Measurements from ENCODE around the gene BNIP3. TPM values are rescaled to one million over a fixed set of nuclear protein-coding genes. Genes with fewer than 3 reads are reported as not detected.
"Not testable (repeated sequence)": the region's sequence is repeated elsewhere in the genome, so short reads cannot be mapped to it uniquely, and the experiment has no call there.

BNIP3 gene
- total RNA-seq, 1 experiment from 2014 or later = 129 TPM

DNA sequence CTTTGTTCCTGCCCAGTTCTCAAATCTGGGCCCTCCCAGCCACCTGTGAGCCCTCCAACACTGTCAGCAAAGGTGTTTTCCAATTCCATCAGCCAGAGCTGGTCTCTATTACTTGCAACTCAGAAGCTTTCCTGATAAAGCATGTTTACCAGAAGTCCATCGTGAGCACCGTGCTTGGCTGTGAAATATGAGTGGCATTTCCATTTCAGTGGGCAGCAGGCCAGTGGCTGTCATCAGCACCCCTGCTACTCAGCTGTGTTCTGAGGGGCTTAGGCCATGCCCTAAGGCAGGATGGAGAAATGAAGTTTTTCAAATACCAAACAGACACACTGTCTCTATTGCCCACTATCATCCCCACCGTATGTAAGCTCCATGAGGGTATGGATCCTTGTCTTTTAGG is 12.7 kb upstream of the BNIP3 start:
- no peak for DNase-seq
- Histone ChIP-seq H3K27me3 (ENCODE audit: control insufficient read depth, insufficient read depth, low read length) (no peaks in the 10 kb centered on the region), H3K4me3 (ENCODE audit: insufficient read depth, low read depth, low read length) (no peak overlapping the region), H3K36me3 (replicated peaks; ENCODE audit: control insufficient read depth, insufficient read depth, low read length) (no peaks in the 10 kb centered on the region)

DNA sequence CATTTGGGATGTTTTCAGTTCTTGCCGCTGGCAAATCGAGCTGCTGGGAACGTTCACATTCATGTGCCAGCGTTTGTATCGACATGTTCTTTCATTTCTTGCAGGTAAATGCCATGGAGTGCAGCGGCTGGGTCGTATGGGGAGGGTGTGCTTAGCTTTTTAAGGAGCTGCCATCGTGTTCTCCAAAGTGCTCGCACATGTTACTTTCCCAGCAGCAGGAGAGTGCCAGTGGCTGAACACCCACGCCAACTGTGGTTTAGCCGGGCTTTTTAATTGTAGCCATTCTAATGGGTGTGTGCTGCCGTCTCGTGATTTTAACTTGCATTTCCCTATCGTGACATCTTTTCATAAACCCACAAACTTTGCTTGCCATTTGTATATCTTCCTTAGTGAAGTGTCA is 11.6 kb upstream of the BNIP3 start:
- no peak for DNase-seq
- no peak overlapping the region for H3K4me3 ChIP-seq (ENCODE audit: insufficient read depth, low read depth, low read length)
- H3K27me3 ChIP-seq (ENCODE audit: control insufficient read depth, insufficient read depth, low read length) = no peaks in the 10 kb centered on the region
- no peaks in the 10 kb centered on the region for H3K36me3 ChIP-seq (replicated peaks; ENCODE audit: control insufficient read depth, insufficient read depth, low read length)

DNA sequence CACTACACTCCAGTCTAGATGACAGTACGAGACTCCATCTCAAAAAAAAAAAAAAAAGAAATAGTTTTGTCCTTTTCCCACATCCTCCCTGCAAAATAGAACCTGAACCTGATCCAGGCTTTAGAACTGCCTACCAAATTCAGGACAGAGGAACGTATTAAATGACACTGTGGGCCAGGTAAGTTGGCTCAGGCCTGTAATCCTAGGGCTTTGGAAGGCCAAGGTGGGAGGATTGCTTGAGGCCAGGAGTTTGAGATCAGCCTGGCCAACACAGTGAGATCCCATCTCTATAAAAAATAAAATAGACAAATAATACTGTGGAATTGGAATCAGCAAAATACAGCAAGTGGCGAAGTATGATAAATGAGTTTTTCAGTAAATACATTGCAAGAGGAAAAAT is 10.0 kb upstream of the BNIP3 start:
- Histone ChIP-seq H3K4me3 (ENCODE audit: insufficient read depth, low read depth, low read length) (no peak overlapping the region), H3K36me3 (replicated peaks; ENCODE audit: control insufficient read depth, insufficient read depth, low read length) (no peaks in the 10 kb centered on the region), H3K27me3 (ENCODE audit: control insufficient read depth, insufficient read depth, low read length) (no peaks in the 10 kb centered on the region)
- DNase-seq = no peak

DNA sequence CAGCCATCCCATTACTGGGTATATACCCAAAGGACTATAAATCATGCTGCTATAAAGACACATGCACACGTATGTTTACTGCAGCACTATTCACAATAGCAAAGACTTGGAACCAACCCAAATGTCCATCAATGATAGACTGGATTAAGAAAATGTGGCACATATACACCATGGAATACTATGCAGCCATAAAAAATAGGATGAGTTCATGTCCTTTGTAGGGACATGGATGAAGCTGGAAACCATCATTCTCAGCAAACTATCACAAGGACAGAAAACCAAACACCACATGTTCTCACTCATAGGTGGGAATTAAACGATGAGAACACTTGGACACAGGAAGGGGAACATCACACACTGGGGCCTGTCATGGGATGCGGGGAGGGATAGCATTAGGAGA is 6.1 kb upstream of the BNIP3 start:
- H3K27me3 ChIP-seq (ENCODE audit: control insufficient read depth, insufficient read depth, low read length); DNase-seq; H3K4me3 ChIP-seq (ENCODE audit: insufficient read depth, low read depth, low read length); H3K36me3 ChIP-seq (replicated peaks; ENCODE audit: control insufficient read depth, insufficient read depth, low read length): not testable (repeated sequence)

DNA sequence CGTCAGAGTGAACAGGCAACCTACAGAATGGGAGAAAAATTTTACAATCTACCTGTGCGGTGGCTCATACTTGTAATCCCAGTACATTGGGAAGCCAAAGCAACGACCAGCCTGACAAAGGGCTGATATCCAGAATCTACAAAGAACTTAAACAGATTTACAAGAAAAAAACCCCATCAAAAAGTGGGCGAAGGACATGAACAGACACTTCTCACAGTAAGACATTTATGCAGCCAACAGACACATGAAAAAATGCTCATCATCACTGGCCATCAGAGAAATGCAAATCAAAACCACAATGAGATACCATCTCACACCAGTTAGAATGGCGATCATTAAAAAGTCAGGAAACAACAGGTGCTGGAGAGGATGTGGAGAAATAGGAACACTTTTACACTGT is 5.6 kb upstream of the BNIP3 start:
- not testable (repeated sequence) for H3K36me3 ChIP-seq (replicated peaks; ENCODE audit: control insufficient read depth, insufficient read depth, low read length); H3K4me3 ChIP-seq (ENCODE audit: insufficient read depth, low read depth, low read length); DNase-seq; H3K27me3 ChIP-seq (ENCODE audit: control insufficient read depth, insufficient read depth, low read length)

DNA sequence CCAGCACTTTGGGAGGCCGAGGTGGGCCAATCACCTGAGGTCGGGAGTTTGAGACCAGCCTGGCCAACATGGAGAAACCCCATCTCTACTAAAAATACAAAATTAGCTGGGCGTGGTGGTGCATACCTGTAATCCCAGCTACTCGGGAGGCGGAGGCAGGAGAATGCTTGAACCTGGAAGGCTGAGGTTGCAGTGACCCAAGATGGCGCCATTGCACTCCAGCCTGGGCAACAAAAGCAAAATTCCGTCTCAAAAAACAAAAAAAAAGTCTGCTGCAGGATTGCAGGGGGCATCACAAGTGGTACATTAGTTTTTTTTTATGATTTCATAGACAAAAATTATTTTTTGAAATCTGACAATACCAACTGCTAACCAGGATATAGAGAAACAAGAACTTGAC is 5.1 kb upstream of the BNIP3 start:
- DNase-seq = not testable (repeated sequence)
- H3K27me3 ChIP-seq (ENCODE audit: control insufficient read depth, insufficient read depth, low read length) = peaks cover 12% of the 10 kb centered on the region

DNA sequence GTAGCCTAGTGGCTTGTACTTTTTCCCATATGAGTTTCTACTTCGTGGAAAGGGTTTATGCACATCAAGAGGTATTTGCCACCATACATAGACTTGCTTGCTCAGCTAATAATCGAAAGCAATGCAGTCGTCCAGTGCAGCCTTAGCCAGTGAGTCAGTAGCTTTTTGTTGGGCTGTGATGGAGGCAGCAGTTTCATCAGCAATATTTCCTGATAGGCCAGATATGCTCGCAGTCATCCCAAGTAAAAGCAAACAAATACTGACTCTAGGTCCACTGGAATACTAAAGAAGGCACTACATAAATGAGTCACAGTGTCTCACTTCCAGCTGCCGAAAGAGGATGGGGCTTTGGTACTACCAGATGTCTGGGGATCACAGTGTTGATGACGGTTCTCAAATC is 2.1 kb upstream of the BNIP3 start:
- peaks cover 15% of the 10 kb centered on the region for H3K27me3 ChIP-seq (ENCODE audit: control insufficient read depth, insufficient read depth, low read length)
- H3K36me3 ChIP-seq (replicated peaks; ENCODE audit: control insufficient read depth, insufficient read depth, low read length) = no peaks in the 10 kb centered on the region
- no peak for DNase-seq
- H3K4me3 ChIP-seq (ENCODE audit: insufficient read depth, low read depth, low read length) = no peak overlapping the region

More for the DNA sequence above, 5.1 kb upstream of the BNIP3 start:
- not testable (repeated sequence) for H3K36me3 ChIP-seq (replicated peaks; ENCODE audit: control insufficient read depth, insufficient read depth, low read length); H3K4me3 ChIP-seq (ENCODE audit: insufficient read depth, low read depth, low read length)

DNA sequence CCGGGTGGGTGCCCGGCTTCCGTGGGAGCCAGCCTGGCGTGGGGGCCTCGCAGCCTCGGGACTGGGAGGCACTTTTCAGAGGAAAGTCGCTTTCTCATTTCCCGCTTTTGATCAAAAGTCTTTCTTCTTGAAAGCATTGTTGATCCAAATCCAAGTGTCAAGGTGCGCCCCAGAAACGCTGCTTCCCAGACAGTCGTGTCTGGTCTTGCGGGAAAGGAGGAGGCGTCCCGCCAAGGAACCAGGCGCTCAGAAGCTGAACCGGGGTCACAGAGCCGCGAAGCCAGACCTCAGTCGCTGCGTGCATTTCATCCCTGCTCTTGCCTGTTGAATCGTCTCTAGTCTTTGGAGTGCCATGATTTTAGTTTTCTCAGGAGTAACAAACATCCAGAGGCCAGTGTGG is 1.1 kb upstream of the BNIP3 start:
- Histone ChIP-seq H3K27me3 (ENCODE audit: control insufficient read depth, insufficient read depth, low read length) (peaks cover 15% of the 10 kb centered on the region), H3K36me3 (replicated peaks; ENCODE audit: control insufficient read depth, insufficient read depth, low read length) (no peaks in the 10 kb centered on the region), H3K4me3 (ENCODE audit: insufficient read depth, low read depth, low read length) (peak overlapping the region; percentile 61)
- no peak for DNase-seq

DNA sequence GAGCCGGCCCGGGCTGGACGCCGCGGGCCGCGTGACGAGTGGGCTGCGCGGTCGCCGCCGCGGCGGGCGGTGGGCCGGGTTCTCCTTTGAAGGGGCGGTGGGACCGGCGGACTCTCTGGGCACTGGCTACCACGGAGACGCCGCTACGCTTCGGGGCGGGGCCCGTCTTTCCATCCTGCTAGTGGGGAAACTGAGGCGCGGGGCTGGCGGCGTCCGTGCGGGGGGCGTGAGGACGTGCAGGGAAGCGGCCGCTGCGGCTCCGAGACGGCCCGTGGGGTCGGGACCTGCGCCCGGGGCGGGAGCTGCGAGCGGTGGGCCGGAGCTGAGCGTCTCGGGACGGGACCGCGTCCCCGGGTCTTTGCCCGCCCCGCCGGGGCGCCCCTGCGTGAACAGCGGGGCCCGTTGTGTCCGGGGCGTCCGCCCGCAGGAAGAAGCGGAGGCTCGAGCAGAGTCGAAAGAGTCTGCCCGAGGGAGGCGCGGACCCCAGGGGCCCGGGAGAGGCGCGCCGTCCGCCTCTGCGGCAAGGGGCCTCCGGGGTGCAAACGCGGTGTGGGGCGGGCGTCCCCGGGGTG is 548 bp upstream of the BNIP3 start:
- Histone ChIP-seq H3K27me3 (ENCODE audit: control insufficient read depth, insufficient read depth, low read length) (peaks cover 15% of the 10 kb centered on the region), H3K4me3 (ENCODE audit: insufficient read depth, low read depth, low read length) (peak overlapping the region; percentile 61), H3K36me3 (replicated peaks; ENCODE audit: control insufficient read depth, insufficient read depth, low read length) (no peaks in the 10 kb centered on the region)
- peak; percentile 82 for DNase-seq

DNA sequence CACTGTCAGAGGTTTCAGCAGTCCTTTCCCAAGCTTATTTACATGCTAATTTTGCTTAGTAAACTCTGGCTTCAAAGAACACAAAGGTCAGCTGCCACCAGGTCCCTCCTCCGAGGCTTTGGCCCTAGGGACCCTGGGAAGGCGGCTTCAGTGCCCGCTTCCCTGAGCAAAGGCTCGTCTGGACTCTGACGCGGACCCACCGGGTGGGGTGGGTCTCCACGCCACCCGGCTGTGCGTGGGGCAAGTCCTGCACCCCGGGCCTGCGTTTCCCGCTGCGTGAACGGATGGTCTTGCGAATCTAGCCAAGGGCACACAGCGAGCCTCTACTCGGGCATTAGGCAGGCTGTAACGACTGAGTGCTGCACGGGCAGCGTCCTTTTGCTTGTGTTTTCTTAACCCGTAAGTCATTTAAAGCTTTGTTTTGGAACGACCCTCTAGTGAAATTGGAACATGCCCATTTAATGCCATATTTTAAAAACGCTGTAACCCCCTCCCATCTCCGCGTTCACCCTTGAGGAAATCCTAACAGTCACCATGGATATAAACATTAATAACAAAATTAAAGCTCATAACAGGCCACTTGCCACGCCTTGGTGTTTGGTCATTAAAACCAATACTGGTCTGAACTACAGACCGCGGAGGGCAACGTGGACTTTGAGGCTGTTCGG is 828 bp downstream of the BNIP3 start:
- H3K4me3 ChIP-seq (ENCODE audit: insufficient read depth, low read depth, low read length) = peak overlapping the region; percentile 82
- no peaks in the 10 kb centered on the region for H3K36me3 ChIP-seq (replicated peaks; ENCODE audit: control insufficient read depth, insufficient read depth, low read length)

DNA sequence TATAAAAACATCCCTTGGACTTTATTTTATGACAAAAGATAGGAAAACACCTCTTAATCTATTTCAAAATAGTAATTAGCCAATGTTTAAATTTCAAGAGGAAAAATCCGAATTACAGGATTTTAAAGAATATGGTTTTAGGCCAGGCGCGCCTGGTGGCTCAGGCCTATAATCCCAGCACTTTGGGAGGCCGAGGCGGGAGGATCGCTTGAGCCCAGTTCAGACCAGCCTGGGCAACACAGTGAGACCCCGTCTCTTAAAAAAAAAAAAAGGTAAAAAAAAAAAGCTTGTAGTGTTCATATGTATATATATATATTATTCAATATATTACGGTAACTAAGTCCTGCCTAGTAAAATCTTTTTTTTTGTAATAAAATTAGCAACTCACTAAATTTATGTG is 1.4 kb downstream of the BNIP3 start:
- H3K27me3 ChIP-seq (ENCODE audit: control insufficient read depth, insufficient read depth, low read length) = peaks cover 15% of the 10 kb centered on the region
- H3K36me3 ChIP-seq (replicated peaks; ENCODE audit: control insufficient read depth, insufficient read depth, low read length) = no peaks in the 10 kb centered on the region
- DNase-seq = no peak
- H3K4me3 ChIP-seq (ENCODE audit: insufficient read depth, low read depth, low read length) = peak overlapping the region; percentile 31; the same call in 1 of the 2 replicates

More for the DNA sequence above, 828 bp downstream of the BNIP3 start:
- DNase-seq = peak; percentile 90
- peaks cover 15% of the 10 kb centered on the region for H3K27me3 ChIP-seq (ENCODE audit: control insufficient read depth, insufficient read depth, low read length)

DNA sequence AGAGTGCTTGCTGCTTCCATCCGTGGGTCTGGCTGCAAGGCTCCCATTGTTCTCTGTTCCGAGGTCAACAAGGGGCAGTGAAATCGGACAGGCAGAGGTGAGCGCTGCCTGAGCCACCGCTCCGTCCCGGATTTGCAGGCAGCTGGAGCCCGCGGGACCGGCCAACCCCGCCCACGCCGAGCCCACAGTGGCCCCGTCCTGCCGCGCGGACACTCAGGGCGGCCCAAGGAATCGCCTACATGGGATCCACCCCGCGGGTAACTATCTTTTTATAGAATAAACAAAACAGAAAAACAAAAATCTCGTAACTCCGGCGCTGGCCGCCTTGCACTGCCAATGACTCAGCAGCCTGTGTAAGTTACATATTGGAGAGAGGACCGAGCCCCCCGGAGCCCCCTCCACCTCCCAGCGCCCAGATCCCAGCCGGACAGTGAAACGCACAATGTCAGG is 1.9 kb downstream of the BNIP3 start:
- peaks cover 15% of the 10 kb centered on the region for H3K27me3 ChIP-seq (ENCODE audit: control insufficient read depth, insufficient read depth, low read length)
- H3K4me3 ChIP-seq (ENCODE audit: insufficient read depth, low read depth, low read length) = peak overlapping the region; percentile 31
- peak; percentile 73 for DNase-seq
- no peaks in the 10 kb centered on the region for H3K36me3 ChIP-seq (replicated peaks; ENCODE audit: control insufficient read depth, insufficient read depth, low read length)

DNA sequence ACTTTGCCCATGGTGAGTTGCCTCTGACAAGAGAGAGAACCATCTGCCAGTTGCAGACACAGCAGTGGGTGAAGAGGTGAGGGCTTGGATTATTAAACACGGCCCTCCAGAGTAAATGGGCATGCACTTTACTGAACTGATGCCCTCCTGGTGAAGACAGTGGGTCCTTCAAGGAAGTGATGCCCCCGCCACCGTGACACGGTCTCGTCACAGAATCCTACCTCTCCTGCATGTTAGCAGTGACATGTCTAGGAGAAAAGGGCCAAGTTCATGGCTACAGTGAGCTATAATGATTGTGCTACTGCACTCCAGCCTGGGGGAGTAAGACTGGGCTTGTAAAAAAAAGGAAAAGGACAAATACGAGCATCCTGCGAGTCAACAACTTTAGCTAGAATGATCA is 2.4 kb downstream of the BNIP3 start:
- DNase-seq = no peak
- Histone ChIP-seq H3K36me3 (replicated peaks; ENCODE audit: control insufficient read depth, insufficient read depth, low read length) (no peaks in the 10 kb centered on the region), H3K27me3 (ENCODE audit: control insufficient read depth, insufficient read depth, low read length) (peaks cover 15% of the 10 kb centered on the region), H3K4me3 (ENCODE audit: insufficient read depth, low read depth, low read length) (peak overlapping the region; percentile 31; the same call in 1 of the 2 replicates)

DNA sequence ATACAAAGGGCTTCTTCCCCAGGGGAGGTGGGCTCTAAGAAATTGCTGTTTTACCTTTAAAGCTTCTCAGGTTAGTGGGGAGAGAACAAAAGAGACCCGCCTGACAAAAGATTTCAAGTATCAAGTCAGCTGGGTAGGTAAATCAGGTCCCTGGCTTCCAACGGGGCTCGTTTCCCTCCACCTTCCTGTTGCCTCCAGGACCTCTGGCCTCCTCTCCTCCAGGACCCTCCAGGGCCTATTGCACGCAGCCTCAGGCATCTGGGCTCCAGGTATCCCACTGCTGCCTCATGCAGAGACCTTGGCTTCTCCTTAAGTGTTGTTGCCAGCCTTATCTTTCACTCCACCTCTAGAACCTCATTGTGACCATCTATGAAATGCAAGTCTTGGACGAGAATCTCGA is 2.9 kb downstream of the BNIP3 start:
- peak; percentile 64 for DNase-seq
- no peak overlapping the region for H3K4me3 ChIP-seq (ENCODE audit: insufficient read depth, low read depth, low read length)
- H3K36me3 ChIP-seq (replicated peaks; ENCODE audit: control insufficient read depth, insufficient read depth, low read length) = no peaks in the 10 kb centered on the region
- H3K27me3 ChIP-seq (ENCODE audit: control insufficient read depth, insufficient read depth, low read length) = peaks cover 15% of the 10 kb centered on the region

DNA sequence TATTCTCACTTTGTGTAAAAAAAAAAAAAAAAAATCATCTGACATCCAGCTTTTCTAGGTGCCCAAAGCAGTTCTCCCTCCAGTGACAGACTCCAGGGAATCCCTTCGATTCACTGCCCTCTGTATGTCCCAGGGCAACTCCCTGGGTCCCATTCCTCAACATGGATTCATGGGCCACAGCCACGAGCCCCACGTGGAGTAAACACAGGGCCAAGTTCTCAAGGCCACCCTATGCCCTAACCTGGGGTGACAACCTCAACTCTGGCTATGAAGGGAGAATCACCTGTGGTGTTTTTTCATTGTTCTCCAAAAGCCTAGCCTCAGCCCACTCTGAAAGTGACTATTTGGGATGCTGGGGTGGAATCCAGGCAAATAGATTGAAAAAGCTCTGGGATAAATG is 3.4 kb downstream of the BNIP3 start:
- H3K36me3 ChIP-seq (replicated peaks; ENCODE audit: control insufficient read depth, insufficient read depth, low read length) = no peaks in the 10 kb centered on the region
- H3K27me3 ChIP-seq (ENCODE audit: control insufficient read depth, insufficient read depth, low read length) = peaks cover 15% of the 10 kb centered on the region
- no peak overlapping the region for H3K4me3 ChIP-seq (ENCODE audit: insufficient read depth, low read depth, low read length)
- peak; percentile 36 for DNase-seq

Measured in H7 (cell line).